ENCODE results near the gene TEKT2.

The TEKT2 gene

DNA sequence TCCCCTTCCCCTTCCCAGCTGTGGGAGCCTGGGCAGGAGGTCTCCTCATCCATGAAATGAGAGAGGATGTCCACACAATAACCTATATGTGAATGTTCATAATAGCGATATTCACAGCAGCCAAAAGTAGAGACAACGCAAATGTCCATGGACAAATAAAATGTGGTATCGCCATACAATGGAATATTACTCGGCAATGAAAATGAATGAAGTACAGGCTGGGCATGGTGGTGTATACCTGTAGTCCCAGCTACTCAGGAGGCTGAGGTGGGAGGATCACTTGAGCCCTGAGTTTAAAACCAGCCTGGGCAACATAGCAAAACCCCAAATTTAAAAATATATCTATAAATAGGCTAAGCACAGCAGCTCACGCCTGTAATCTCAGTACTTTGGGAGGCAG lies 17.7 kb downstream of the TEKT2 start:
- no peak overlapping the region for H3K4me3 ChIP-seq (ENCODE audit: low read depth in 1 of 2, low read length in 2 of 2)
- no peaks in the 10 kb centered on the region for H3K9me3 ChIP-seq (ENCODE audit: control insufficient read depth in 1 of 2, low read length in 2 of 2)
- no peak overlapping the region for H3K27ac ChIP-seq (ENCODE audit: low read depth, low read length)
- H3K9ac ChIP-seq (ENCODE audit: low read depth in 1 of 2, low read length in 2 of 2) = no peak overlapping the region
- H3K4me1 ChIP-seq (ENCODE audit: control insufficient read depth in 1 of 2, insufficient read depth in 2 of 2, low read length in 2 of 2) = peaks cover 5% of the 10 kb centered on the region in 2 donors
- H3K36me3 ChIP-seq (ENCODE audit: control insufficient read depth in 1 of 2, insufficient read depth in 2 of 2, low read length in 2 of 2) = peaks cover 0 to 4% of the 10 kb centered on the region in 2 donors
- H3K27me3 ChIP-seq (ENCODE audit: control insufficient read depth in 1 of 2, insufficient read depth in 2 of 2, low read length in 2 of 2) = no peaks in the 10 kb centered on the region

DNA sequence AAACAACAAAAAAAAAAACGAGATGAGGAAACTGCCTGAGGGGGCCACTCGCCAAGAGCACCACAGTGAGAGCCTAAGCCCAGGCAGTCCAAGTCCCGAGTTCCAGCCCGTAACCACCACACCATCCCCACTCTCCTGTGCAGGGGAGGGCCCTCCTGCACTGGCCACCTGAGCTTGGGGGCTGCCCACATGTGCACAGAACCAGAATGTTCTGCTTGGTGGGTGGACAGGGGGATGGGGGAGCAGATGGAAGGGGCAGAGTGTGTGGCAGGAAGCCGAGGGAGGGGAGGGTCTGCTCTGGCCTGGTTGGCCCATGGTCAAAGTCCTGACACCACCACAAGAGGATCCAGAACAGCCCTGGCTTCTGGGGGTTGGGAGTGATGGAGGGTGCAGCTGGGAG lies 22.4 kb downstream of the TEKT2 start:
- Histone ChIP-seq H3K9me3 (ENCODE audit: control insufficient read depth in 1 of 2, low read length in 2 of 2) (no peaks in the 10 kb centered on the region), H3K27me3 (ENCODE audit: control insufficient read depth in 1 of 2, insufficient read depth in 2 of 2, low read length in 2 of 2) (no peaks in the 10 kb centered on the region), H3K27ac (ENCODE audit: low read depth, low read length) (no peak overlapping the region), H3K9ac (ENCODE audit: low read depth in 1 of 2, low read length in 2 of 2) (no peak overlapping the region), H3K36me3 (ENCODE audit: control insufficient read depth in 1 of 2, insufficient read depth in 2 of 2, low read length in 2 of 2) (no peaks in the 10 kb centered on the region), H3K4me3 (ENCODE audit: low read depth in 1 of 2, low read length in 2 of 2) (no peak overlapping the region), H3K4me1 (ENCODE audit: control insufficient read depth in 1 of 2, insufficient read depth in 2 of 2, low read length in 2 of 2) (no peaks in the 10 kb centered on the region)

DNA sequence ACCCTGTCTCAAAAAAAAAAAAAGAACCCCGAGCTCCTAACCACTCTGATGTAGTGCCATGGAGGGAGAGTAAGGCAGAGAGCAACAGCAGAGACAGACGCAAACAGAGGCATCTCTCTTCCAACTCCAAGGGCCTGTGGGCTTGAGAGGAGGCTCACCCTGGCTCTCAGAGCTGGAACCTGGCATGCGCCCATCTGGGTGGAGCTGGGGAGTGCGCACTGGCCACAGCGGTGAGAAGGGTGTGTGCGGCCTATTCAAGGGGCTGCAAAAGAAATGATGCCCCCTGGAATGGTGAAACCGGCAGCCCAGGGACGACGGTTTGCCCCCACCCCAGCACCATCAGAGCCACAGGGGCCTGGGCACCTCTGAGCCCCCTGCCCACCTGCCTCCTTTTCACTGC lies 23.5 kb downstream of the TEKT2 start:
- Histone ChIP-seq H3K36me3 (ENCODE audit: control insufficient read depth in 1 of 2, insufficient read depth in 2 of 2, low read length in 2 of 2) (no peaks in the 10 kb centered on the region), H3K27ac (ENCODE audit: low read depth, low read length) (no peak overlapping the region), H3K4me1 (ENCODE audit: control insufficient read depth in 1 of 2, insufficient read depth in 2 of 2, low read length in 2 of 2) (no peaks in the 10 kb centered on the region), H3K27me3 (ENCODE audit: control insufficient read depth in 1 of 2, insufficient read depth in 2 of 2, low read length in 2 of 2) (no peaks in the 10 kb centered on the region), H3K4me3 (ENCODE audit: low read depth in 1 of 2, low read length in 2 of 2) (no peak overlapping the region), H3K9me3 (ENCODE audit: control insufficient read depth in 1 of 2, low read length in 2 of 2) (no peaks in the 10 kb centered on the region), H3K9ac (ENCODE audit: low read depth in 1 of 2, low read length in 2 of 2) (no peak overlapping the region)

DNA sequence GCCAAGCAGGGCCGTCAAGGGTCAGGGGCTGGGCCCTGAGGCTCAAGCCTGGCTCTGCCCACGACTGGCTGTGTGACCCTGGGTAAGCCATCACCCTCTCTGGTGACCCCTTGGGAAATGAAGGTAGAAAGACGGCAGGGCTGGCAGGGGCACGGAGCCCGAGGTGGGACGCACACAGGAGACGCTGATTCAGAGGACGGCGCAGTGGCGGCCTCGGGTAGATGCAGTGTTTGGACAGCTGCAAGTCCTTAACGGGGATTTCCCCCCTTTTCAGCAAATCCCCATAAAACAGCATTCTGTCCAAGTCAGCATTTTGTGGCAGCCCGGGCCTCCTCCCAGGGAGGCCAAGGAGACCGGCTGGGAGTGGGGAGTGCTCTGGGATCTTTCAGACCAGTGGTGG lies 24.4 kb downstream of the TEKT2 start:
- Histone ChIP-seq H3K27me3 (ENCODE audit: control insufficient read depth in 1 of 2, insufficient read depth in 2 of 2, low read length in 2 of 2) (no peaks in the 10 kb centered on the region), H3K9me3 (ENCODE audit: control insufficient read depth in 1 of 2, low read length in 2 of 2) (no peaks in the 10 kb centered on the region), H3K27ac (ENCODE audit: low read depth, low read length) (no peak overlapping the region), H3K36me3 (ENCODE audit: control insufficient read depth in 1 of 2, insufficient read depth in 2 of 2, low read length in 2 of 2) (no peaks in the 10 kb centered on the region), H3K4me1 (ENCODE audit: control insufficient read depth in 1 of 2, insufficient read depth in 2 of 2, low read length in 2 of 2) (no peaks in the 10 kb centered on the region), H3K4me3 (ENCODE audit: low read depth in 1 of 2, low read length in 2 of 2) (no peak overlapping the region), H3K9ac (ENCODE audit: low read depth in 1 of 2, low read length in 2 of 2) (no peak overlapping the region)

DNA sequence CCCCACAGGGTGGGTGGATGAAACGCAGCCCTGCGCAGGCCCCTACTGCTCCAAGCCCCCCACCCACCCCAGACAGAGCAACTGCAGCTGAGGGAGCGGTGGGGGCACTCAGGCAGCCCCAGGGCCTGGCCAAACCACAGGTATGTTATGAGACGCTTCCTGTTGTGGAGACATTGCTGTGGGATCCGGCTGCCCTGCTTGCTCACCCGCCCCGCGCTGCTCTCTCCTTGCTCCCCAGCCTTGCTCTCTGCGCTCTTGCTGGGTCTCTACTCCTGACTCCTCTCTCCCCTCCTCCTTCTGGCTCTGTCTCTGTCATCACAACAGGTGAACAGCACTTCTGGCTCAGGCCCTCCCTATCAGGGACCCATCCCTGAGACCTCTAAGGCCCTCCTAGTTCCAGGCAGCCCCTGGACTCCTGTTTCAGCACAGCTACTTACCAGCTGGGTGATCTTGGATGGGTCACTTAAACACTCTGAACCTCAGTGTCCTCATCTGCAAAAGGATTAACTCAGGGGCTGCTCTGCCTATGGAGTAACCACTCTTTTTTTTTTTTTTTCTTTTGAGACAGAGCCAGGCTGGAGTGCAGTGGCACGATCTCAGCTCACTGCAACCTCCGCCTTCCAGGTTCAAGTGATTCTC lies 25.3 kb downstream of the TEKT2 start:
- H3K27me3 ChIP-seq (ENCODE audit: control insufficient read depth in 1 of 2, insufficient read depth in 2 of 2, low read length in 2 of 2) = no peaks in the 10 kb centered on the region
- H3K27ac ChIP-seq (ENCODE audit: low read depth, low read length) = no peak overlapping the region
- no peaks in the 10 kb centered on the region for H3K36me3 ChIP-seq (ENCODE audit: control insufficient read depth in 1 of 2, insufficient read depth in 2 of 2, low read length in 2 of 2)
- H3K9ac ChIP-seq (ENCODE audit: low read depth in 1 of 2, low read length in 2 of 2) = no peak overlapping the region
- H3K9me3 ChIP-seq (ENCODE audit: control insufficient read depth in 1 of 2, low read length in 2 of 2) = no peaks in the 10 kb centered on the region
- no peak overlapping the region for H3K4me3 ChIP-seq (ENCODE audit: low read depth in 1 of 2, low read length in 2 of 2)
- no peaks in the 10 kb centered on the region for H3K4me1 ChIP-seq (ENCODE audit: control insufficient read depth in 1 of 2, insufficient read depth in 2 of 2, low read length in 2 of 2)

- H3K27me3 ChIP-seq (ENCODE audit: control insufficient read depth in 1 of 2, insufficient read depth in 2 of 2, low read length in 2 of 2) = no peaks in the 10 kb centered on the region
- no peaks in the 10 kb centered on the region for H3K9me3 ChIP-seq (ENCODE audit: control insufficient read depth in 1 of 2, low read length in 2 of 2)
- H3K9ac ChIP-seq (ENCODE audit: low read depth in 1 of 2, low read length in 2 of 2) = no peak overlapping the region
- H3K4me1 ChIP-seq (ENCODE audit: control insufficient read depth in 1 of 2, insufficient read depth in 2 of 2, low read length in 2 of 2) = no peaks in the 10 kb centered on the region
- no peak overlapping the region for H3K27ac ChIP-seq (ENCODE audit: low read depth, low read length)
- H3K4me3 ChIP-seq (ENCODE audit: low read depth in 1 of 2, low read length in 2 of 2) = no peak overlapping the region
- H3K36me3 ChIP-seq (ENCODE audit: control insufficient read depth in 1 of 2, insufficient read depth in 2 of 2, low read length in 2 of 2) = no peaks in the 10 kb centered on the region
Observed at GRCh38 chr1:36111151-36111550, 27.3 kb downstream of the TEKT2 start.

DNA sequence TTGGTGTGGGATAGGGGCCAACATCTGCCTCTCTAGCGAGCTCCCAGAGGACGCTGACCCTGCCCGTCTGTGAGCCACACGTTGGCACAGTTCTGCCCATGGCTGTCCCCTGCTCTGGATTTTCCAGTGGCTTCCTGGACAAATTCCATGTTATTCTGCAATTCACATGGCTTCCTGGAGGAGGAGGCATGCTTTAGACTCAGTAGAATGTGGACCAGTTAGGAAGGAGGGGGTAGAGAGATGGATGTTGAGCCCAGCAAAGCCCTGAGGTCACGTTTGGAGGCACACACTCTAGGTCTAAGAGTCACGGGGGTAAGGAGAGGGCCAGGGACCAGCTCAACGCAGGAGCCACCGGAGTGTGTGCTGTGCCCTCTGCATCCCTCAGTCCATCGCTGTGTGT lies 28.9 kb downstream of the TEKT2 start:
- no peaks in the 10 kb centered on the region for H3K4me1 ChIP-seq (ENCODE audit: control insufficient read depth in 1 of 2, insufficient read depth in 2 of 2, low read length in 2 of 2)
- no peak overlapping the region for H3K27ac ChIP-seq (ENCODE audit: low read depth, low read length)
- H3K9ac ChIP-seq (ENCODE audit: low read depth in 1 of 2, low read length in 2 of 2) = no peak overlapping the region
- no peaks in the 10 kb centered on the region for H3K9me3 ChIP-seq (ENCODE audit: control insufficient read depth in 1 of 2, low read length in 2 of 2)
- H3K36me3 ChIP-seq (ENCODE audit: control insufficient read depth in 1 of 2, insufficient read depth in 2 of 2, low read length in 2 of 2) = no peaks in the 10 kb centered on the region
- H3K4me3 ChIP-seq (ENCODE audit: low read depth in 1 of 2, low read length in 2 of 2) = no peak overlapping the region
- H3K27me3 ChIP-seq (ENCODE audit: control insufficient read depth in 1 of 2, insufficient read depth in 2 of 2, low read length in 2 of 2) = no peaks in the 10 kb centered on the region

- no peak overlapping the region for H3K27ac ChIP-seq (ENCODE audit: low read depth, low read length)
Observed at GRCh38 chr1:36114371-36114770, 30.5 kb downstream of the TEKT2 start.

GRCh38 chr1:36115200-36115669 lies 31.3 kb downstream of the TEKT2 start:
- H3K9me3 ChIP-seq (ENCODE audit: control insufficient read depth in 1 of 2, low read length in 2 of 2) = no peaks in the 10 kb centered on the region
- no peaks in the 10 kb centered on the region for H3K36me3 ChIP-seq (ENCODE audit: control insufficient read depth in 1 of 2, insufficient read depth in 2 of 2, low read length in 2 of 2)
- no peaks in the 10 kb centered on the region for H3K4me1 ChIP-seq (ENCODE audit: control insufficient read depth in 1 of 2, insufficient read depth in 2 of 2, low read length in 2 of 2)
- no peak overlapping the region for H3K27ac ChIP-seq (ENCODE audit: low read depth, low read length)
- H3K4me3 ChIP-seq (ENCODE audit: low read depth in 1 of 2, low read length in 2 of 2) = no peak overlapping the region
- no peaks in the 10 kb centered on the region for H3K27me3 ChIP-seq (ENCODE audit: control insufficient read depth in 1 of 2, insufficient read depth in 2 of 2, low read length in 2 of 2)
- H3K9ac ChIP-seq (ENCODE audit: low read depth in 1 of 2, low read length in 2 of 2) = no peak overlapping the region

More at GRCh38 chr1:36114371-36114770, 30.5 kb downstream of the TEKT2 start:
- no peak overlapping the region for H3K4me3 ChIP-seq (ENCODE audit: low read depth in 1 of 2, low read length in 2 of 2)
- H3K4me1 ChIP-seq (ENCODE audit: control insufficient read depth in 1 of 2, insufficient read depth in 2 of 2, low read length in 2 of 2) = no peaks in the 10 kb centered on the region
- no peaks in the 10 kb centered on the region for H3K36me3 ChIP-seq (ENCODE audit: control insufficient read depth in 1 of 2, insufficient read depth in 2 of 2, low read length in 2 of 2)
- no peaks in the 10 kb centered on the region for H3K27me3 ChIP-seq (ENCODE audit: control insufficient read depth in 1 of 2, insufficient read depth in 2 of 2, low read length in 2 of 2)
- H3K9ac ChIP-seq (ENCODE audit: low read depth in 1 of 2, low read length in 2 of 2) = no peak overlapping the region
- H3K9me3 ChIP-seq (ENCODE audit: control insufficient read depth in 1 of 2, low read length in 2 of 2) = no peaks in the 10 kb centered on the region

DNA sequence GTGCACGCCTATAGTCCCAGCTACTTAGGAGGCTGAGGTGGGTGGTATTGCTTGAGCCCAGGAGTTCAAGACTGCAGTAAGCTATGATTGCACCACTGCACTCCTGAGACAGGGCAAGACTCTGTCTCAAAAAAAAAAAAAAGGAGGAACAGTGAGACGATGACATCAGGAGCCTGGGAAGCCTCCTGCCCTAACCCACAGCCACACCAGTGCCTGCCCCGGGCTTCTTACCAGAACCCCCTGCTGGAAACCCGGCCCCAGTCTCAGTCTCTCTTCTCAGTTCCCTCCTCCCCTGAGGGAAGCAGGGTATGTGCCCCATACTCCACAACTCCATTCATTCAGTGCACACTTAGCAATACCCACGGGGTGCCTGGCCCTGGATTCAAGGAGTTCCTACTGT lies 32.0 kb downstream of the TEKT2 start:
- H3K27me3 ChIP-seq (ENCODE audit: control insufficient read depth in 1 of 2, insufficient read depth in 2 of 2, low read length in 2 of 2) = no peaks in the 10 kb centered on the region
- H3K27ac ChIP-seq (ENCODE audit: low read depth, low read length) = no peak overlapping the region
- H3K9ac ChIP-seq (ENCODE audit: low read depth in 1 of 2, low read length in 2 of 2) = no peak overlapping the region
- no peaks in the 10 kb centered on the region for H3K4me1 ChIP-seq (ENCODE audit: control insufficient read depth in 1 of 2, insufficient read depth in 2 of 2, low read length in 2 of 2)
- H3K36me3 ChIP-seq (ENCODE audit: control insufficient read depth in 1 of 2, insufficient read depth in 2 of 2, low read length in 2 of 2) = no peaks in the 10 kb centered on the region
- no peaks in the 10 kb centered on the region for H3K9me3 ChIP-seq (ENCODE audit: control insufficient read depth in 1 of 2, low read length in 2 of 2)
- H3K4me3 ChIP-seq (ENCODE audit: low read depth in 1 of 2, low read length in 2 of 2) = no peak overlapping the region

- Histone ChIP-seq H3K4me3 (ENCODE audit: low read depth in 1 of 2, low read length in 2 of 2) (no peak overlapping the region), H3K27me3 (ENCODE audit: control insufficient read depth in 1 of 2, insufficient read depth in 2 of 2, low read length in 2 of 2) (peaks cover 0 to 2% of the 10 kb centered on the region in 2 donors), H3K9me3 (ENCODE audit: control insufficient read depth in 1 of 2, low read length in 2 of 2) (no peaks in the 10 kb centered on the region), H3K27ac (ENCODE audit: low read depth, low read length) (no peak overlapping the region), H3K9ac (ENCODE audit: low read depth in 1 of 2, low read length in 2 of 2) (no peak overlapping the region), H3K4me1 (ENCODE audit: control insufficient read depth in 1 of 2, insufficient read depth in 2 of 2, low read length in 2 of 2) (no peaks in the 10 kb centered on the region), H3K36me3 (ENCODE audit: control insufficient read depth in 1 of 2, insufficient read depth in 2 of 2, low read length in 2 of 2) (no peaks in the 10 kb centered on the region)
Observed at GRCh38 chr1:36116901-36117300, 33.0 kb downstream of the TEKT2 start.
